ENCODE measurements around the gene TMEM255A.
"Not testable (repeated sequence)": the region's sequence is repeated elsewhere in the genome, so short reads cannot be mapped to it uniquely, and the experiment has no call there.

TMEM255A gene

GRCh38 chrX:120310861-120311726 is at the start of gene TMEM255A:
TMEM255A (minus strand) TSS chrX:120311461; CDS start chrX:120311309, 152 bp downstream.
- no peak for DNase-seq

DNA sequence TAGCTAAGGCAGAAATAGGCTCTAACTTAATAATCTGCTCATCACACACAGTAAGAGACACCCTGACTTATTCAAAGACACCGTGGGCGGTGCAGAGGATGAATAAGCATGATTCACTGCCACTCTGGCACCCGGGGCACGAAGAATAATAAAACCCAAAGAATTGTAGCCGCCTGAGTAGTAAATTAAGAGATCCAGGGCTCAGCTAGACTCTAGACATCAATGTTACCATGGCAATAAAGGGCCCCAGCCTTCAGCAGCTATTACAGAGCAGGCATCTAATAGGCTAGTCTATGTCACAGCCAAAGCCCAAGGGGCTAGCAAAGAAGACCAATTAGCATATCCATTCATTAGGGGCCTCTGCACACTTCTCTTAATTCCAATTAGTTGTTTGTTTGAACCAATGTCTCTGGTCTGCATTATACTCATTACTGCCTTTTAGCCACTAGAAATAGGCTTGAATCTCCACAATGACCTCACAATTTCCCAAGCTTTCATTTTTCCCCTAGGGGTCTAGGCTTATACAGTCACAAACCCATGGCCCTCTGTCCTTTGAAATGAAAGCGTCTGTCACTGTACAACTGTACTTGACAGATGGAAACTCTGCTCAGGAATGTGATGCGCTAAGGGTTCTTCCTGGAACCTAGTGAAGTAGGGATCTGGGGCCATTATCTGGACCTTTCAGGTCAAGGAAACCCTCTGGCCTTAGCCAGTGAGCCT is 47.6 kb upstream of the TMEM255A start:
- DNase-seq: peak; percentile 23 to 36

DNA sequence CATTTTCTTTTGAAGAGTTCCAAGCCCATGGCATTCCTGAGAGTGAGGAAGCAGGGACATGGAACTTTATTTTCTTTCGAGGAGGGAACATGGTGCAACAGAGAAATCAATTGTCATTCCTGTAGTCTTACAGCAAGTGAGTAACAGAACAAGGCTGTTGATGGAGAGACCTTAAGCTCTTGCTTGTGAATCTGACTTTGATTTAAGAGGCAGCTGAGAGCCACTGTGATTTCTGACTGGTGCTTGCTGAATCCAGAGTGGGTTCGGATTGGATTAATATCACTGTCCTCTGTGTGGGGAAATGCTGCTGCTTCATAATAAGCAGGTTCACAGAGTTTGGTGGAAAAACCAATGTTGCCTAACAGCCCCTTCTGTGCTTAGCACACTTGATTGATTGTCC is 45.9 kb upstream of the TMEM255A start:
- no peak for DNase-seq

DNA sequence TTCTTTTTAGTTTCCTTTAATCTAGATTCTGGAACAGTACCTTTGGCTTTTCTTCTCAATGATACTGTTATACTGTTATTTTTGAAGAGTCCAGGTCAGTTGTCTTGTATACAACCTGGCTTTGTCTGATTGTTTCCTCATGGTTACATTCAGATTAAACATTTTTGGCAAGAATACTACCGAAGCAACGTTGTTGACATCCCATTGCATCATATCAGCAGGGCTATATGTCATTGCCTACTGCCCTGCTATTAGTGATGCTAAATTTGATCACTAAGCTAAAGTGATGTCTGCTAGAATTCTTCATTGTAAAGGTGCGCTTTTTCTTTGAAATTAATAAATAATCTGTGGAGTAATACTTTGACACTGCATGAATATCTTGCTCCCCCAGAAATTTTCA is 44.8 kb upstream of the TMEM255A start:
- DNase-seq: no peak

DNA sequence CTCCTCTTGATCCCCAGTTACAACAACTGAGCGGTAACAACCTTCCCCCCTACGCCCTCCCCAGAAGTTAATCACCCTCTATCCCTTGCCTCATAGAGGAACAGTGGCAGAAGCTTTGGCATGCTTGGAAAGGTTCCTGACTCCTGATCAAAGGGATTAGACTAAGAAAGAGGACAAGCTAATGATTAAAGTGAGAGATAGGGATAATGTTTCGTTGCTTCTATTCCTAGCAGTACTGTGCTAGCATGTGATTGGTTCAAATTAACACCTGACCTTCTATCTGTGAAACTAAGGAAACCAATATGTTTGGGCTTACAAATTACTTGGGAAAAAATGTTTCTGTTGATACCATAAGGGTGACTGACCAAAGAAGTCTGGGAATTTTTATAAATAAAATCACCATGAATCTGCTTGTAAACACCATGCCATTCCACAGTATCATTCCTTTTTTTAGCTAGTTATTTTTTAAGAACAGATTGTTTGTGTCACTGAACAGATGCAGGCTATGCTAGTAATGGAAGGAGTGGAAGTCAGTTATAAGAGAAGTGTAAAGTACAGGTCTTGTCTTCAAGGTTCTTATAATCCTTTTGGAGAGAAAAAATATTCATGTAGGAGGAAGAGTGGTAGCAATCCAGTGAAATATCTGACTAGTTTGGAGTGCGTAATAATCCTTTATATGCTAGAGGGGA is 39.3 kb upstream of the TMEM255A start:
- no peak for DNase-seq

- DNase-seq: not testable (repeated sequence)
These were observed 33.3 kb upstream of the TMEM255A start for GRCh38 chrX:120344566-120344965.

DNA sequence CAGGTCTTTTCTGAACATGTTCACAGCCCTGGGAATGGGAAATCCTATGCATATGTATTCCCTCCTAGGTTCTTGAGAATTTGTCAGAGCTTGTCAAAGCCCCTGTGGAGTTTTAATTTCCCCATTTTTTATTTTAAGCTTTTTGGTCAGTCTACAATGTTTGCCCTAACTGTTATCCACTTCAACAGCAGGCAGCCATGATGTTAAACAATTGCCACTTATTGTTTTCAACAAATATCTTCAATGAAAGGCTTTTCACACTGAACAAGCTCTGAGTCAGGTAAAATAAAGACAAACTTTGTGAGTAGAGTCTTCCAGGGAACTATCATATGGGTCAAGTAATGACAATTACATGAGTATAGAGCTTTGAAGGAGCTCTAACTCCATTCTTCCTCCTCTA is 25.6 kb upstream of the TMEM255A start:
- no peak for DNase-seq

DNA sequence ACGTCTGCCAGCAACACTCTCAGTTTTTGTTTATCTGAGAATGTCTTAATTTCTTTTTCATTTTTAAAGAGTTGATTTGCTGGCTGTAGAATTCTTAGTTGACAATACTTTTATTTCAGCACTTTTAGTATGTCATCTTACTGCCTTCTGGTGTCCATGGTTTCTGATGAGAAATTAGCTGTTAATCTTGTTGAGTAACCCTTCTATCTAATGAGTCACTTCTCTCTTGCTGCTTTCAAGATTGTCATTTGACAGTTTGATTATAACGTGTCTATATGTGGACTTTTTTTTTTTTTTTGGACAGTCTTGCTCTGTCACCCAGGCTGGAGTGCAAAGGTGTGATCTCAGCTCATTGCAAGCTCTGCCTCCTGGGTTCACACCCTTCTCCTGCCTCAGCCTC is 24.0 kb upstream of the TMEM255A start:
- no peak for DNase-seq

DNA sequence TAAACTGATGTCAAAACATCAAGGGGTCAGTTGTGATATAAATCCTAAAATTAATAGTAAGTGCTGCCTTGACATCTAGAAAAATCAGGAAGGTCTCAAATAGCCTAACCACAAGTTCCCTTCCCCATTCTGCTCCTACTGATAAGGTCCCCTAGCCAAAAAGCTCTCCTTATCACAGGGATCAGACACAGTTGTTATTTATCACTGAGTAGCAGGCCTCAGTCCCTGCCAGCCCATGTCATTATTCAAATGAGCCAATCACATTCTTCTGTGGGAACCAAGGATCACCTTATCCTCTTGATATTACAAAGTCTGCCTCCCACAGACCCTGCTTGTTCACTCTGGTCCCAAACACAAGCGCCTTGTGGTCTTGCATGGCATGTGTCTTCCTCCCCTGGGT is 23.3 kb upstream of the TMEM255A start:
- DNase-seq: no peak

GRCh38 chrX:120334151-120334550 is 22.9 kb upstream of the TMEM255A start:
- no peak for DNase-seq

GRCh38 chrX:120332394-120332793 is 21.1 kb upstream of the TMEM255A start:
- DNase-seq: no peak

GRCh38 chrX:120331116-120331515 is 19.9 kb upstream of the TMEM255A start:
- DNase-seq: no peak

- no peak for DNase-seq
These were observed 10.4 kb upstream of the TMEM255A start for GRCh38 chrX:120321520-120322281.

DNA sequence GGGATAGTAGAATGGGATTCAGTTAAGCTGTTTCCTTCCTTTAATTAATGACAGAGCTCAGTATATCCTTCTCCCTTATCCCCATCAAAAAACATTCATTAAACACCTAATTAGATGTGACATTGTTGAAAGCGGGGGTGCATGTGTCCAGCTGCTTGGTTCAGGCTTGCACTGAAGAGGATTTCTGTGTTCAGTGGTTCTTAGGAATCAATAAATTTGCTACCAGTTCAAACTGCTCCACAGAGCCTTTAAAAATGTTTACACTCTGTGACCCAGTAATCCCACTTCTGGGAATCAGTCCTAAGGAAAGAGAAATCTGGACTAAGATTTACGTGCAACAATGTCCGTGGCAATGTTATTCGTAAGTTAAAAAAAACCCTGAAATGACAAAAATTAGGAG is 7.2 kb upstream of the TMEM255A start:
- DNase-seq: no peak

DNA sequence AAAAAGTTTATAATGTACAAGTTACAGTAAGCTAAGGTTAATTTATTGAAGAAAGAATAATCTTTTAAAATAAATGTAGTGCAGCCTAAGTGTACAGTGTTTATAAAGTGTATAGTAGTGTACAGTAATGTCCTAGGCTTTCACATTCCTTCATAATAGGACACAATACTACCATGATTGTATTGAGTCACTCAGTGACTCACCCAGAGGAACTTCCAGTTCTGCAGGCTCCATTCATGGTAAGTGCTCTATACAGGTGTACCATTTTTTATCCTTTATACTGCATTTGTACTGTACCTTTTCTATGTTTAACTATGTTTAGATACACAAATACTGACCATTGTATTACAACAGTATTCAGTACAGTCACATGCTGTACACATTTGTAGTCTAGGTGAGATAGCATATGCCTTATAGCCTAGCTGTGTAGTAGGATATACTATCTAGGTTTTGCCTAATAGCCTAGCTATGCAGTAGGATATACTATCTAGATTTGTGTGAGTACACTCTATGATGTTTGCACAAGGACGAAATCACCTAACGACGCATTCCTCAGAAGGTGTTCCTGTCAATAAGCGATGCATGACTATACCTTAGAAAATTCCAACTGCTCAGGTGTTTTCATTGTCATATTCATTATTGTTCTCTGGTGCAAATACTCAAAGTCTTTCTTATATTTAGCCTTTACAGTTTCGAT is 5.5 kb upstream of the TMEM255A start:
- no peak for DNase-seq

DNA sequence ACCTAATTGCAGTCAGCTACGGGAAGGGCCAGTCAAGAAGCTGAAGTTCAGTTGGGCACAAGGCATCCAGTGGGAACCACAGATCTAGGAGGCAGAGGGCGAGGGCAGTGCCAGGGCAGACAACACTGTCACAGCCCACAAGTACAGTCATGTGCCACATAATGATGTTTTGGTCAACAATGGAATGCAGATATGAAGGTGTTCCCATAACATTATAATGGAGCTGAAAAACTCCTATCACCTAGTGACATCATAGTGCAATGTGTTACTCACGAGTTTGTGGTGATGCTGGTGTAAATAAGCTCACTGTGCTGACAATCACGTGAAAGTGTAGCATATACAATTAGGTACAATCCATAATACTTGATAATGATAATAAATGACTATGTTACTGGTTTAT is 4.5 kb upstream of the TMEM255A start:
- no peak for DNase-seq

- no peak for DNase-seq
These were observed 434 bp upstream of the TMEM255A start for GRCh38 chrX:120311727-120312063.

DNA sequence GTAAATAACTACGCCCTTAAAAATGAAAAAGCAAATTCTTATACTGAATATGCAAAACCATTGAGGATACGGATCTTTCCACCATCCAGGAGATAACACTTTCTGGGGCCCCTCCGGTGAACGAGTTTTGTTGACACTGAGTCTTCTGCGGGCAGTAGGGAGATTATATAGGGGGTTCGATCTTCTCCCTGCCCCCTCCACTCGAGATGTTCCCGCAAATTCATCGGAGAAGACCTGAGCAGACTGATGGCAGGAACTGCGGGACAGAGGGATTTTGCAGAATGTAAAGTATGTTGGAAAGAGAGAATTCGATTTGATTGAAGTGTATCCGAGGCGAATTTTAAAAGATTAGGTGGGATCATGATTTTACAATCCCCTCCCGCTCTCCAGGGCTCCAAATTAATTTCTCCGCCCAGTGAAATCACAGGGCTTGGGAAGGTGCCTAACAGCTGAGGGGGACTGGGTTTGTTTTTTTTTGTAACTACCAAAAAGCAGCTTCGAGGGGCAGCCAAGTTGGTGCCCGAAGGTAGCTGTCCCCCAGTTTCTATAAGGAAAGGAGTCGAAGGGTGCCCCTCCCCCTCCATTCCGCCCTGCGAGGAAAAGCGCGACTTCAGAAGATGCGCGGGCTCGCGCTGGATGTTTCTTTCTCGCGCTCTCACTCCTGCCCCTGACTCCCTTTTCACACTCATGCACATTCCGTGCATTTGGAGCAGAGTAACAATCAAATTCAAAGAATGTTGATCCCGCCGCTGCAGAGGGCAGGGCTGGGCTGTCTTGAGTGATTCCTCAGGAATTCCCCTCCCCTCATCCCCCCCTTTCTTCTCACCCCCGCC is 1.2 kb downstream of the TMEM255A start:
- DNase-seq: peak in 1 of 2 donors; percentile 10

DNA sequence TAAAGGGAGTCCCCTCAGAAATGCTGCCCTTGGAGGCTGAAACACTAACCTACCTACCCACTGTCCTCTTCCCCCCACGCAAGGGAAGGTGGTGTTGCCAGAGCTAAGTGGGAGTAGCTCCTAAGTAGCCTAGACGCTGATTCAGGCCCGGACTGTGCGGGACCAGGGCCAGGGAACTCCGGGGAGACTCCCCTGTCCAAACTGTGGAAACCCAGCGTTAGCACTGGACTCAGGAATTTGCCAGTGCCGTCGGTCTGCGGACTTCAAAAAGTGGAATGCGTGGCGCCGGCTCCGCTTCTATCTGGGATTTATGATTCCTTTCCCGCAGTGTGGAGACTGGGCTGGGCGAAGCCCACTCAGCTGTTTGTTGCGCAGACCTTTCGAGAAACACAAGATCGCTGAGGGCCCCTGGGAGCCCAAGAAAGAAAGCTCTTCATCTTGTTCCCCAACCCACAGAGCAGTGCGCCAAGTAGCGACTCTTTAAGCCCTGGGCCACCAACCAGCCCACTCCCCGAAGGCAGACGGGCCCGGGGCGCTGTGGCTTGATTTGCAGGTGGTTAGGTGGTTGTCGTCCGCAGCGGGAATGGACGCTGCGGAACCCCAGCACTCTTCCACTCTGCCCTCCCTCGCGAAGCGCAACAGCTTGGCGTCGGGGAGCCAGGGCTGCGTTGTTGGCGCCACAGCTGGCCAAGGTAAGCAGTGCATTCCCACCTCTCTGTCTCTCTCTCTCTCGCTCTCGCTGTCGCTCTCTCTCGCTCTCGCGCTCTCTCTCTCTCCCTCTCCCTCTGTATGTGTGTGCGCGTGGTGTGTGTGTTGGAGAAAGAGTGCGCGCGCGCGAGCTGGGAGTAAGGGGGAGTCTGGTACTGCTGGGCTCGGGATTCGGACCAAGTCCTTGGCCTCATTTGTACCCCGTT is 2.0 kb downstream of the TMEM255A start:
- DNase-seq: peak; percentile 62 to 63

GRCh38 chrX:120308558-120308957 is 2.7 kb downstream of the TMEM255A start:
- no peak for DNase-seq
